Esophagus muscularis mucosa (tissue), 4 donors: Measurements from ENCODE around the gene CD63. TPM values are rescaled to one million over a fixed set of nuclear protein-coding genes. Genes with fewer than 3 reads are reported as not detected.

ENCODE experiments used
- DNase-seq: peaks from one replicate; pipeline ENCODE4 v3.0.0-alpha.2; 2017; ENCODE audit errors: extremely low spot score
- H3K27ac ChIP-seq, 4 donors: fragments of 200-600 bp; sonication (generic); replicated peaks in 1 of 4; 1 replicate in 3 of 4; 2 replicates in 1 of 4; pipeline ENCODE4 v1.5.1; 2016 to 2019; ENCODE audit warnings: mild to moderate bottlenecking in 1 of 4
- H3K27me3 ChIP-seq, 4 donors: fragments of 200-600 bp; sonication (generic); one replicate each; pipeline versions ENCODE4 v1.5.1 to v1.6.0; 2016 to 2019
- H3K36me3 ChIP-seq, 4 donors: fragments of 200-600 bp; sonication (generic); one replicate each; pipeline ENCODE4 v1.5.1; 2016 to 2019
- H3K4me1 ChIP-seq, 4 donors: fragments of 200-600 bp; sonication (generic); one replicate each; pipeline ENCODE4 v1.5.1; 2016 to 2019
- H3K4me3 ChIP-seq, 4 donors: fragments of 200-600 bp; sonication (generic); 1 replicate in 2 of 4; 2 replicates in 2 of 4; pipeline ENCODE4 v1.5.1; 2016 to 2019; ENCODE audit warnings: mild to moderate bottlenecking in 4 of 4, moderate library complexity in 1 of 4
- H3K9me3 ChIP-seq, 4 donors: fragments of 200-600 bp; sonication (generic); 1 replicate in 3 of 4; 2 replicates in 1 of 4; pipeline ENCODE4 v1.5.1; 2016 to 2019
- EP300 ChIP-seq: sonication (generic); formaldehyde crosslinking; IDR thresholded peaks from one replicate; pipeline ENCODE4 v1.6.1; 2017; ENCODE audit warnings: antibody characterized with exemption
- POLR2A ChIP-seq: fragments of 450-650 bp; IDR thresholded peaks from one replicate; pipeline ENCODE4 v1.6.1; 2017; ENCODE audit warnings: antibody characterized with exemption, moderate library complexity, mild to moderate bottlenecking, low read depth
- POLR2AphosphoS5 ChIP-seq, 2 donors: sonication (generic); formaldehyde crosslinking; IDR thresholded peaks; one replicate each; pipeline ENCODE4 v1.6.1; 2017; ENCODE audit warnings: antibody characterized with exemption in 2 of 2
- WGBS: methylation state at CpG from one replicate; pipeline ENCODE4 v1.1.5; 2018; 5-methylcytosine and 5-hydroxymethylcytosine counted together
- intact Hi-C: fragments of 100-400 bp; cut with DNase I; formaldehyde crosslinking; loops from one replicate; pipeline ENCODE4 v1.15.1; 2023
- small RNA-seq, 3 donors: library from RNA; depleted of rRNA; stranded (forward); fragments of <200 nt; gene quantifications; one replicate each; pipeline ENCODE3, GENCODE V24; 2016
- total RNA-seq, 4 donors: library from RNA; depleted of rRNA; stranded (reverse); fragments of >200 nt; gene quantifications; one replicate each; pipeline versions ENCODE4 v1.1.0 to v1.2.1, GENCODE V29; 2016
- TF ChIP-seq, protein P1 (sequence below), 3 experiments: fragments of 200-600 bp in 2 of 3; fragments of 450-650 bp in 1 of 3; sonication (generic) in 2 of 3; IDR thresholded peaks; one replicate each; pipeline ENCODE4 v1.5.1; 2017 to 2019; ENCODE audit warnings: antibody characterized with exemption in 3 of 3, mild to moderate bottlenecking in 2 of 3, moderate library complexity in 1 of 3

CD63 gene
- total RNA-seq, 4 donors from 2014 or later, result 742 to 1,177 (median 845) TPM

- H3K4me1 ChIP-seq, result peaks cover 10 to 16% (median 14%) of the 10 kb centered on the region in 4 donors
- peaks cover 0 to 20% (median 16%) of the 10 kb centered on the region in 4 donors for H3K36me3 ChIP-seq
- WGBS, result 9% methylated on average over 9 of the region's 17 CpGs
- intact Hi-C loops, result loop anchor here (5.0 kb wide), 1 partner anchor 56 kb away; no protein-coding TSS in a partner anchor
- H3K4me3 ChIP-seq, result peak overlapping the region in 3 of 4 donors; percentile 8 to 19 (median 19)
- no peak for DNase-seq
- no peaks in the 10 kb centered on the region for H3K9me3 ChIP-seq
- no peaks in the 10 kb centered on the region for H3K27me3 ChIP-seq
- TF ChIP-seq POLR2A, result no peak
- TF ChIP-seq EP300, result no peak
- TF ChIP-seq, protein P1, sequence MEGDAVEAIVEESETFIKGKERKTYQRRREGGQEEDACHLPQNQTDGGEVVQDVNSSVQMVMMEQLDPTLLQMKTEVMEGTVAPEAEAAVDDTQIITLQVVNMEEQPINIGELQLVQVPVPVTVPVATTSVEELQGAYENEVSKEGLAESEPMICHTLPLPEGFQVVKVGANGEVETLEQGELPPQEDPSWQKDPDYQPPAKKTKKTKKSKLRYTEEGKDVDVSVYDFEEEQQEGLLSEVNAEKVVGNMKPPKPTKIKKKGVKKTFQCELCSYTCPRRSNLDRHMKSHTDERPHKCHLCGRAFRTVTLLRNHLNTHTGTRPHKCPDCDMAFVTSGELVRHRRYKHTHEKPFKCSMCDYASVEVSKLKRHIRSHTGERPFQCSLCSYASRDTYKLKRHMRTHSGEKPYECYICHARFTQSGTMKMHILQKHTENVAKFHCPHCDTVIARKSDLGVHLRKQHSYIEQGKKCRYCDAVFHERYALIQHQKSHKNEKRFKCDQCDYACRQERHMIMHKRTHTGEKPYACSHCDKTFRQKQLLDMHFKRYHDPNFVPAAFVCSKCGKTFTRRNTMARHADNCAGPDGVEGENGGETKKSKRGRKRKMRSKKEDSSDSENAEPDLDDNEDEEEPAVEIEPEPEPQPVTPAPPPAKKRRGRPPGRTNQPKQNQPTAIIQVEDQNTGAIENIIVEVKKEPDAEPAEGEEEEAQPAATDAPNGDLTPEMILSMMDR (IDR thresholded peaks at IDR 0.05), result peak in 2 of 3 experiments; percentile 44 to 51
- TF ChIP-seq POLR2AphosphoS5 (IDR thresholded peaks at IDR 0.05), result peak in 1 of 2 donors; percentile 46
- H3K27ac ChIP-seq, result peak overlapping the region in 3 of 4 donors; percentile 56 to 64 (median 56)
These were observed 47.4 kb downstream of the CD63 start for GRCh38 chr12:55681142-55682077.

DNA sequence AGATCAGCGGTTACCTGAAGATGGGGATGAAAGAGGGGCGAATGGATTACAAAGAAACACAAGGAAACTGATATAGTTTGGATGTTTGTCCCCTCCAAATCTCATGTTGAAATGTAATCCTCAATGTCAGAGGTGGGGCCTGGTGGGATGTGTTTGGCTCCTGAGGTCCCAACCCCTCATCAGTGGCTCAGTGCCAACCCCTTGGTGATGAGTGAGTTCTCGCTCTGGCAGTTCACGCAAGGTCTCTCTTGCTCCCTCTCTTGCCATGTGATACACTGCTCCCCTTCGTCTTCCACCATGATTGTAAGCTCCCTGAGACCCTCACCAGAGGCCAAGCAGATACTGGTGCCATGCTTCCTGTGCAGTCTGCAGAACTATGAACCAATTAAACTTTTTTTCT, 49.1 kb downstream of the CD63 start:
- H3K4me1 ChIP-seq, result peaks cover 10 to 16% (median 14%) of the 10 kb centered on the region in 4 donors
- H3K27me3 ChIP-seq, result no peaks in the 10 kb centered on the region
- TF ChIP-seq POLR2AphosphoS5 (IDR thresholded peaks at IDR 0.05) (no peak), EP300 (no peak), POLR2A (no peak)
- TF ChIP-seq, protein P1 (IDR thresholded peaks at IDR 0.05), result no peak
- H3K36me3 ChIP-seq, result peaks cover 0 to 2% (median 1%) of the 10 kb centered on the region in 4 donors
- no peak overlapping the region for H3K4me3 ChIP-seq
- no peak for DNase-seq
- no peaks in the 10 kb centered on the region for H3K9me3 ChIP-seq
- no peak overlapping the region for H3K27ac ChIP-seq
- intact Hi-C loops, result loop anchor here (5.0 kb wide), 1 partner anchor 58 kb away; no protein-coding TSS in a partner anchor
- 77% methylated on average over 5 of the region's 5 CpGs for WGBS

- no peaks in the 10 kb centered on the region for H3K27me3 ChIP-seq
- intact Hi-C loops, result no loop called here
- H3K9me3 ChIP-seq, result no peaks in the 10 kb centered on the region
- DNase-seq, result no peak
- peaks cover 6 to 10% (median 9%) of the 10 kb centered on the region in 4 donors for H3K4me1 ChIP-seq
- WGBS, result 51% methylated on average over 6 of the region's 6 CpGs
- H3K4me3 ChIP-seq, result no peak overlapping the region
- H3K27ac ChIP-seq, result no peak overlapping the region
- H3K36me3 ChIP-seq, result no peaks in the 10 kb centered on the region
- TF ChIP-seq, protein P1 (IDR thresholded peaks at IDR 0.05), result no peak
- no peak for TF ChIP-seq POLR2AphosphoS5 (IDR thresholded peaks at IDR 0.05)
- TF ChIP-seq POLR2A, result no peak
- no peak for TF ChIP-seq EP300
These were observed 52.1 kb downstream of the CD63 start for GRCh38 chr12:55676707-55677106.

GRCh38 chr12:55675666-55676065, 53.1 kb downstream of the CD63 start:
- TF ChIP-seq POLR2A (no peak), EP300 (no peak), POLR2AphosphoS5 (IDR thresholded peaks at IDR 0.05) (no peak)
- TF ChIP-seq, protein P1 (IDR thresholded peaks at IDR 0.05), result no peak
- H3K36me3 ChIP-seq, result no peaks in the 10 kb centered on the region
- no peak for DNase-seq
- H3K27ac ChIP-seq, result no peak overlapping the region
- intact Hi-C loops, result no loop called here
- H3K27me3 ChIP-seq, result no peaks in the 10 kb centered on the region
- 85% methylated on average over 8 of the region's 8 CpGs for WGBS
- H3K4me1 ChIP-seq, result no peaks in the 10 kb centered on the region
- H3K9me3 ChIP-seq, result no peaks in the 10 kb centered on the region
- H3K4me3 ChIP-seq, result no peak overlapping the region

Small RNAs within 50 kb of the gene (small RNA-seq; reads per million reads assigned to genes)
- gene AC009779.1 (0 reads per million in 3 donors), gene RF00017 (0 reads per million in 3 donors)

Other genes starting within 250 kb of the CD63 start
- gene OR6C68, start 236.6 kb downstream of the CD63 start, total RNA-seq, result not detected
- gene OR6C4, start 179.4 kb downstream of the CD63 start, total RNA-seq, result not detected
- not detected for gene OR2AP1, start 156.5 kb downstream of the CD63 start, total RNA-seq
- gene OR10P1, start 92.1 kb downstream of the CD63 start, total RNA-seq, result not detected
- 100 to 1,000 TPM; 155 to 245 (median 218) TPM for gene ITGA7, start 21.1 kb downstream of the CD63 start, total RNA-seq
- 100 to 1,000 TPM; 159 to 253 (median 196) TPM for gene BLOC1S1, start 13.0 kb downstream of the CD63 start, total RNA-seq
- gene RDH5, start 8.6 kb downstream of the CD63 start, total RNA-seq, result 10 to 100 TPM; 13.8 to 23.0 (median 17.2) TPM
- 1 to 10 TPM; 1.7 to 9.0 (median 4.9) TPM for gene GDF11, start 14.1 kb upstream of the CD63 start, total RNA-seq
- gene SARNP, start 88.7 kb upstream of the CD63 start, total RNA-seq, result 10 to 100 TPM; 57.7 to 78.0 (median 70.1) TPM
- 10 to 100 TPM in 2 of 4 donors, 1 to 10 TPM in 2; 8.3 to 15.7 (median 11.8) TPM for gene ORMDL2, start 89.0 kb upstream of the CD63 start, total RNA-seq
- 10 to 100 TPM; 23.7 to 33.7 (median 30.0) TPM for gene DNAJC14, start 100.6 kb upstream of the CD63 start, total RNA-seq
- gene MMP19, start 113.9 kb upstream of the CD63 start, total RNA-seq, result 10 to 100 TPM in 2 of 4 donors, 1 to 10 TPM in 2; 5.5 to 17.4 (median 8.5) TPM
- 10 to 100 TPM; 24.2 to 29.5 (median 26.7) TPM for gene PYM1, start 198.9 kb upstream of the CD63 start, total RNA-seq
- 10 to 100 TPM; 18.7 to 39.7 (median 24.7) TPM for gene DGKA, start 202.2 kb upstream of the CD63 start, total RNA-seq
- 1 to 10 TPM in 1 of 4 donors, under 1 TPM in 1, not detected in 2; 0.66 to 2.2 TPM for gene PMEL, start 237.0 kb upstream of the CD63 start, total RNA-seq
- 10 to 100 TPM; 35.3 to 84.9 (median 57.1) TPM for gene CDK2, start 237.8 kb upstream of the CD63 start, total RNA-seq
- gene RAB5B, start 245.1 kb upstream of the CD63 start, total RNA-seq, result 100 to 1,000 TPM; 116 to 189 (median 138) TPM